Measurements from ENCODE around the gene CSKMT.

DNA sequence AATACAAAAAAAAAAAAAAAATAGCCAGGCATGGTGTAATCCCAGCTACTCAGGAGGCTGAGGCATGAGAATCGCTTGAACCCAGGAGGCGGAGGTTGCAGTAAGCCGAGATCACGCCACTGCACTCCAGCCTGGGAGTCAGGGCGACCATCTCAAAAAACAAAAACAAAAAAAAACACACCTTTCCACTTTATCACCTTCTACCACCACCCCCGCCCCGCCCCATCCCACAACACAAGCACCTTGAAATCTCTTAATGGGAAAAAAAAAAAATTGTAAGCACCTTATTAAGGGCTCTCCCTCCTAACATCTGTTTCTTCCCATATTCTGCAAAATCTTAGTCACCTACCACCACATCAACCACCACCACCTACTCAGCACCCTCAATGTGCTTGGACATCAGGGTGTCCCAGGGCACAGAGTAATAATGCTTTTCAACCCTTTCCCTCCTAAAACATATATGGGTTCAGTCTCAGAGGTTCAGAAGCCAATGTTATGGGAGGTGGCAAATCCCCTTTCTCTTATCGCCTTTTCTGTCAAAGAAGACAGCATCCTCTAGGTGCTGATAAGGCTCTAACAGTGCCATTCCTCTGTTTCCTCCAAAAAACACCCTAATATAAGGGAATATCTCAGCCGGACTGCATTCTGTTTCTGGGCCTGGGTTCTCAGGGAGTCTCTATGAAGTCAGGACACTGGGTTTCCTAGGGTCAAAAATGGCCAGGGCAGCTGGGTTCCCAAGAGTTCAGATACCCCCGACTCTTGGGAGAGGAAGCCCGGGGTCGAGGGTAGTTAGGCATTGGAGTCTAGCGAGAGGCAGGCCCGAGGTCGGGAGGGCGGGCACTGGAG is 12.7 kb upstream of the CSKMT start:
- TF ChIP-seq CTCF (IDR thresholded peaks at IDR 0.05), result no peak
- TF ChIP-seq EZH2 (IDR thresholded peaks at IDR 0.05; ENCODE audit: borderline replicate concordance, insufficient read depth, low read depth, low read length, poor library complexity, severe bottlenecking), result no peak
